Cardiac septum (tissue), 1 donor: Measurements from ENCODE around the gene EFNA1. TPM values are rescaled to one million over a fixed set of nuclear protein-coding genes. Genes with fewer than 3 reads are reported as not detected.

Source experiments
- DNase-seq: peaks from one replicate; pipeline ENCODE4 v3.0.0-alpha.2; 2020; ENCODE audit warnings: low spot score
- intact Hi-C: fragments of 100-400 bp; cut with DNase I; formaldehyde crosslinking; loops from one replicate; pipeline ENCODE4 v1.14.0; 2022
- total RNA-seq: library from RNA; stranded (reverse); fragmentation: NEBNext Ultra II Directional; extraction: Animal tissue kit (Norgen Biotek cat#: 25700); gene quantifications from one replicate; pipeline ENCODE4 v1.2.1, GENCODE V29; 2021
- donor health status: DM: no; HTN: no; CAD: no.

EFNA1 gene
- total RNA-seq, 1 donor from 2014 or later = 30.2 TPM

DNA sequence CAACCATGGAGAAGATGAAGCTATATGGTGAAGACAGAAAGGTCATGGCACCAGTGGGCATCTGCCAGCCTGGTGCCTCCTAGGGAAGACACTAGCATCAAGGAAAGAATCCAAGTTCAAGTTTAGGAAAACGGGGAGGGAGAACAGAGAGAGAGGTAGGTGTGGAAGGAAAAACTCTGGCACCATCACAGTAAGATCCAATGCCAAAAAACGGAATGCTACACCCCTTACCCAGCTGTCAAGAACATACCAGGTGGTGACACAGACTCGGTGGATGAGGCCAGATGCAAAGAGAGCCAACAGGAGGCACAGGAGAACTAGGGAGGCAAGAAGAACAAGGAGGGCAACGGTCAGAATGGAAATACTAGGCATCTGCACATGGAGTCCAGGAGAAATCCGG lies 41.9 kb downstream of the EFNA1 start:
- DNase-seq = no peak
- intact Hi-C loops = no loop called here

DNA sequence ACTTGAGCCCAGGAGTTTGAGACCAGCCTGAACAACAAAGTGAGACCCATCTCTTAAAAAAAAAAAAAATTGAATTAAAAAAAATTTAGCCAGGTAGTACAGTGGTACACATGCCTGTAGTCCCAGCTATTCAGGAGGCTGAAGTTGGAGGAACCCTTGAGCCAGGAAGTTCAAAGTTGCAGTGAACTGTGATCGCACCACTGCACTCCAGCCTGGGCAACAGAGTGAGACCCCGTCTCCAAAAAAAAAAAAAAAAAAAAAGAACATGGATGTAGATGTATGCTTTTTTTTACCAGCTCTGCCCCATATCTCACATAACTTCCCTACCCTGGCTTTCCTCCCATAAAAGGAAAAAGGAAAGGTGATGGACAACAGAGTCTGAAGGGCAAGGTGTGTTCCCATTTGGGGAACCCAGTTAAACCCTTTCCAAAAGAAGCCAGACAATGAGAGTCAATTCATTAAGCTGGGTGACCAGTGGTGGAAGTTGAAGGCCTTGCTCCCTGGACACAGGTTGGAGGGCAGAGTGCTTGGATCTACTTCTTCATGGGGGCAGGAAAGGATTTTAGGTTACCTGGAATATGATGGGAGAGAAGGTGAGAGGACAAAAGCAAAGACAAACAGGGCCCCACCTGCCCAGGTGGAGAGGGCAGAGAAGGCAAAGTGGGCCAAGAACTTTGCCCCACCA lies 42.6 kb downstream of the EFNA1 start:
- intact Hi-C loops = no loop called here
- no peak for DNase-seq

GRCh38 chr1:155170806-155171205 lies 43.1 kb downstream of the EFNA1 start:
- no peak for DNase-seq
- intact Hi-C loops = no loop called here

GRCh38 chr1:155171836-155172731 lies 44.4 kb downstream of the EFNA1 start:
- DNase-seq = no peak
- intact Hi-C loops = no loop called here

- intact Hi-C loops = no loop called here
- DNase-seq = peak; percentile 98
These were observed 45.2 kb downstream of the EFNA1 start, which contains the start of gene KRTCAP2 for GRCh38 chr1:155172732-155173477. KRTCAP2 (minus strand) TSS chr1:155173304; CDS start chr1:155173224, 80 bp downstream.

DNA sequence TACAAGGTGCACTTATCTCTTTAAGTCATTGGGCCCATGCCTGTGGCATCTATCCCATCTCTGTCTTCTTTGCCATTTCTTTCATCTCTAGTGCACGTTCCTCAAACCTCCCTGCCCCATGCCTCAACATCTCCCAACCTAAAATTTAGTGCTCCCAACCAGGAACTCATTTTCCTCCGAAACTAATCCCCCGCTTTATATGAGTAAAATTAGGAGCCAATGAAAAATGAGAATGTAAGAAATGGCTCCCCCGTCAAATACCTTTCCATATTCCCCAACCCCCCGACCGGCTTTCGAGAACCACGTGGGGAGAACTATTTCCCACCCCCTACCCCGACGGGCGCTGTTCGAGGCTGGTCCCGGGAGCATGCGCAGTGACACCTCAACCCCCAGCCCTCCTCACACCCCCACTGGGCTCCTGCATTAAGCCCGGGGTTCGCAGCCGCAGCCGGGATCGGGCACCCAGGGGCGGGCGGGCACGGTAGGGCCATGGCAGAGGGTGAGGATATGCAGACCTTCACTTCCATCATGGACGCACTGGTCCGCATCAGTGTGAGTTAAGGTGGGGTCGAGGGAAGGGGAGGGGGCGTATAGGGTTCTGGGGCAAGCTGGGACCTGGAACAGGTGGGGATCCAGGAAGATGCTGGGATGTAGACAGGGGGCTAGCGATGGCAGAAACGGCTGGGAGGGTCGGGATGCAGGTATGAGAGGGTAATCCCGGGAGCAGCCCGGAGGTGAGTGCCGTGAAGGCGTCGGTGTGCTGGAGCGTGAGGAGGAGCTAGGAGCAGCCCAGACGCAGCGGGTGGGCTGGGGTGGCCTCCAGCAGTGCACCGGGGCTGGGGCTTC lies 46.0 kb downstream of the EFNA1 start, which contains the start of gene TRIM46:
TSS of gene TRIM46 (plus strand) at position 372 of the 846 bp plus-strand sequence. CDS start at position 490, 118 bp downstream.
- peak; percentile 74 for DNase-seq

DNA sequence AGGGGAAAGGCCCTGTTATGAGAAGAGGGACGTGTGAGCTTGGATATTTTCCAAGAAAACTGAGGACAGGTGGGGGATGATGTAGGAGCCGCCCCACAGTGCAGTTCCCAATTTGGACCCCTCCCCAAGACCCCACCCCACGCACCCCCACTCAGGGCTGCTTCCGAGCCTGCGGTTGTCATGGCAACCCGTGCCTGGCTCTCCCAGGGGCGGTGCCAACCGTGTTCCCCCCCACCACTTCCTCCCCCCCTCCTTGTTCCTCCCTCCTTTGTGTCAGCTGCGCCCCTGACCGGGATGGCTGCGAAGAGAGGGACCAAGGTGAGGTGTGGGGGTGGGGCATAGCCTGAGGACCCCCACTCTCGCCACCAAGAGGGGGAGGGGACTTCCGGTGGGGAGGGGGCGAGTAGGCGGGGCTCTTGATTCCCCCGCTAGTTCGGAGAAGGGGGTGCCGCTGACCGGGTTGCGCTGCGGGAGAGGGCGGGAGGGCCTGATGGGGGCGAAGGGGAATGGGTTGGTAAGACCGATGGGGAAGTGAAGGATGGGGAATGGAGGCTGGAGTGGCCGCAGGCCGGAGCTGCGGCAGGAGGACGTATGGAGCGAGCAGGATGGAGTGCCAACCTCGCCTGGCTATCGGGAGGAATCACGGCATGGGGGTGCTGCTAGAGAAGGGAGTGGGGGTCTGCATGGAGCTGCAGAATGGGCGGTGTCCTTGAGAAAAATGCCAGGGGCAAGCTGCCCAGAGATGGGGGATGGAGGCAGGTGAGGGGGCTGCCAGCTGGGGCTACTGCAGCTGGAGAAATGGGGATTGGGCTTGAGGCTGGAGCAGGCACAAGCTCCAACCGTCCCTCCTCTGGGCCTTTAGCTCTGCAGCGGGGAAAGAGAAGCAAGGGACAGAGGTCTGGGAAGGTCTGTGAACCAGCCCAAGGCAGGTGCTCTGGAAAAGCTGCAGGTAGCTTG lies 46.9 kb downstream of the EFNA1 start:
- peak; percentile 75 for DNase-seq
- intact Hi-C loops = loop anchor here (5.0 kb wide), 1 partner anchor 53 kb away; no protein-coding TSS in a partner anchor

More for the DNA sequence above, 46.0 kb downstream of the EFNA1 start, which contains the start of gene TRIM46:
- intact Hi-C loops = no loop called here

DNA sequence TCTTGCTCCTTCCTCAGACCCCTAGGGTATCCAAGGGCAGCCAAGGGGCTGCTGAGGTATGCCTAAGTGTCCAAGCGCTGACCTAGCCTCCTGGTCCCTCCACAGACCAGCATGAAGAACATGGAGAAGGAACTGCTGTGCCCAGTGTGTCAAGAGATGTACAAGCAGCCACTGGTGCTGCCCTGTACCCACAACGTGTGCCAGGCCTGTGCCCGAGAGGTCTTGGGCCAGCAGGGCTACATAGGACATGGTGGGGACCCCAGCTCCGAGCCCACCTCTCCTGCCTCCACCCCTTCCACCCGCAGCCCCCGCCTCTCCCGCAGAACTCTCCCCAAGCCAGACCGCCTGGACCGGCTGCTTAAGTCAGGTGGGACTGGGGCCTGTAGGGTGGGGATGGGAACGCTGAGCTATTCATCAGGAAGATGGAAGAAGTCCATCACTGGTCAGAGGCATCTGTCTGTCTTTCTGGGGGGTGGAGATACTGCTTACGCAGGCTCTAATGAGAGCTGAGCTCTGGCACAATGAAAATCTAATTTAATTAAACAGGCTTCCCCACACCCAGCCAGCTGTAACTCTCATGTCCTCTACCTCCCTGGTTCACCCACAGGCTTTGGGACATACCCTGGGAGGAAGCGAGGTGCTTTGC lies 47.7 kb downstream of the EFNA1 start:
- peak; percentile 68 for DNase-seq
- intact Hi-C loops = loop anchor here (5.0 kb wide), 1 partner anchor 52 kb away; no protein-coding TSS in a partner anchor

DNA sequence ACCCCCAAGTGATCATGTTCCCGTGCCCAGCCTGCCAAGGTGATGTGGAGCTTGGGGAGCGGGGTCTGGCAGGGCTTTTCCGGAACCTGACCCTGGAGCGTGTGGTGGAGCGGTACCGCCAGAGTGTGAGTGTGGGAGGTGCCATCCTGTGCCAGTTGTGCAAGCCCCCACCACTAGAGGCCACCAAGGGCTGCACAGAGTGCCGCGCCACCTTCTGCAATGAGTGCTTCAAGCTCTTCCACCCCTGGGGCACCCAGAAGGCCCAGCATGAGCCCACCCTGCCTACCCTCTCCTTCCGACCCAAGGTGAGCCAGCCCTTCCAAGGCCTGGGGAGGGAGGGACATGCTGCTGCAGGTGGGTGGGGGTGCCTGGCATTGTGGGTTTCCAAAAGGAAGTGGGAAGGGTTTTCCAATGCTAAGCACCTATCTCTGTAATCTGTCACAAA lies 48.3 kb downstream of the EFNA1 start:
- intact Hi-C loops = loop anchor here (1.0 to 5.0 kb wide), 2 partner anchors 17 to 51 kb away; no protein-coding TSS in a partner anchor
- DNase-seq = peak; percentile 55

DNA sequence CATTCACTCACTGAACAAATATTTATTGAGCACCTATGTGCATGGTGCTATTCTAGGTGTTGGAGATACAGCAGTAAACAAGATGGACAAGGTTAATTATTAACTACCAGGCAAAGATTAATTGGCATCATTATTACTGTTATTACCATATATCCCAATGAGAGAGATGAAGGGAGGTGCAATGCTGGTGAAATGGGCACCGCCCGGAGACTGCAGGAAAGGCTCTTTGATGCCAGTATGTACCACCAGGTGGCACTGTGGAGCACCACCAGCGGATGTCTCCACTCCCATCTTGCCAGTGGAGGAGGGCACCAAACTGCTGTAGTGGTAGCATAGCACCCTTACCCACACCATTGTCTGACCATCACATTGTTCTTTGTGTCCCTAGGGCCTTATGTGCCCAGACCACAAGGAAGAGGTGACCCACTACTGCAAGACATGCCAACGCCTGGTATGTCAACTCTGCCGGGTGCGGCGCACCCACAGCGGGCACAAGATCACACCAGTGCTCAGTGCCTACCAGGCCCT lies 48.9 kb downstream of the EFNA1 start:
- DNase-seq = peak; percentile 89
- intact Hi-C loops = loop anchor here (1.0 to 5.0 kb wide), 2 partner anchors 17 to 51 kb away; no protein-coding TSS in a partner anchor

- DNase-seq = no peak
- intact Hi-C loops = loop anchor here (5.0 kb wide), 1 partner anchor 50 kb away; no protein-coding TSS in a partner anchor
These were observed 49.7 kb downstream of the EFNA1 start for GRCh38 chr1:155177192-155177917.

- peak; percentile 57 for DNase-seq
- intact Hi-C loops = loop anchor here (5.0 kb wide), 1 partner anchor 49 kb away; no protein-coding TSS in a partner anchor
These were observed 50.2 kb downstream of the EFNA1 start for GRCh38 chr1:155177918-155178281.

DNA sequence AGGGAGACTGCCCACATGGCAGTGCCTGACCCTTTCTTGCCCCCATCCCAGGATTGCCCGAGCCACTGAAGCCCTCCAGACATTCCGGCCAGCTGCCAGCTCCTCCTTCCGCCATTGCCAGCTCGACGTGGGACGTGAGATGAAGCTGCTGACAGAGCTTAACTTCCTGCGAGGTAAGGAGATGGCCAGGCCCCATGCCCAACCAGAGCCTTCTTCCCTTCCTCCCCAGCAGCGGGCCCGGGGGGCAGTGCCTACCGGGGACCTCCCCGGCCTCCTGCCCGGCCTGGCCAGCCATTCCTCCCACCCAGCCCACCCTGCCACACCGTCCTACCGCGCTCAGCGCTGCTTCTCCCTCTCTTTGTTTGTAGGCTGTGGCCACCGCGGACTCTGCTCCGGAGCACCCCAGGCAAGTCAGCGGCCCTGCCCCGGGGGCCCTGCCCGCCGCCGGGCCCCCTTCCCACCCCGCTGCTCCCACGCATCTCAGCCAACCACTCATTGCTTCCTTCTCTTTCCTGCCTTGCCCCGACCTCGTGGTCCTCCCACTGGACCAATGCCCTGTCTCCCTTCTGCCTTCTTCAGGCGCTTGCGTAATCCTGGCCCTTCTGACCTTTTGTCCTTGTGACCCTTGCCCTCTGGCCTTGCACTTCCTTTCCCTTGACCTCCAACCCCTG lies 50.9 kb downstream of the EFNA1 start:
- intact Hi-C loops = loop anchor here (5.0 kb wide), 1 partner anchor 49 kb away; no protein-coding TSS in a partner anchor

DNA sequence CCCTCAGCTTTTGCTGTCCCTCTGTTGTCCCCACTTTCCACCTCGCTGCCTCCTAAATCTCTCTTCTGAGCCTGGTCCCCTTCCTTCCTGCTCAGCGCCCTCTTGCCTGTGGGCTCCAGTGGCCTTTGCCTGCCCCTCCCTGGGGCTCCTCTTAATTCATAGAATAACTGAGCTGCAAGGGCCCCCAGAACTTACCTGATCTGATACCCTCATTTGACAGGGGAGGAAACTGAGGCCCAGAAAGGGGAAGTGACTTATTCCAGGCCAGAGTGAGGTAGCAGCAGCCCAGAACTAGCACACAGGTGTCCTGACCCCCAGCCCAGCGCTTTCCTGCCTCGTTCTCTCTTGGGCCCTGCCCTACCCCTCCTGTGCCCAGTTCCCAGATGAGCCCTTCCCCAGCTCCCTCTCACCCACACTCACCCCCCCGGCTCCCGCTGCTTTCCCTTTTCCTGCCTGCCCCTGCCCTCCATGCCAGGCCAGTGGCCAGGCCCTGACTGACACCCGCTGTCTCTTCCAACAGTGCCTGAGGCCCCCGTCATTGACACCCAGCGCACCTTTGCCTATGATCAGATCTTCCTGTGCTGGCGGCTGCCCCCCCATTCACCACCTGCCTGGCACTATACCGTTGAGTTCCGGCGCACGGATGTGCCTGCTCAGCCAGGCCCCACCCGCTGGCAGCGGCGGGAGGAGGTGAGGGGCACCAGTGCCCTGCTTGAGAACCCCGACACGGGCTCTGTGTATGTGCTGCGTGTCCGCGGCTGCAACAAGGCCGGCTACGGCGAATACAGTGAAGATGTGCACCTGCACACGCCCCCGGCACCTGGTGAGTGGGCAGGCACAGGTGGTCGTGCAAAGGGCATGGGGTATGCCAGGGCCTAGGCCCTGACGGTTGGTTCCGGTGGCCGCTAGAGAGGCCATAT lies 51.7 kb downstream of the EFNA1 start:
- intact Hi-C loops = loop anchor here (5.0 kb wide), 1 partner anchor 48 kb away; no protein-coding TSS in a partner anchor

More for the DNA sequence above, 50.9 kb downstream of the EFNA1 start:
- DNase-seq = peak; percentile 61

More for the DNA sequence above, 51.7 kb downstream of the EFNA1 start:
- peak; percentile 74 for DNase-seq
